Measurements from ENCODE around the gene DCAF5.

DNA sequence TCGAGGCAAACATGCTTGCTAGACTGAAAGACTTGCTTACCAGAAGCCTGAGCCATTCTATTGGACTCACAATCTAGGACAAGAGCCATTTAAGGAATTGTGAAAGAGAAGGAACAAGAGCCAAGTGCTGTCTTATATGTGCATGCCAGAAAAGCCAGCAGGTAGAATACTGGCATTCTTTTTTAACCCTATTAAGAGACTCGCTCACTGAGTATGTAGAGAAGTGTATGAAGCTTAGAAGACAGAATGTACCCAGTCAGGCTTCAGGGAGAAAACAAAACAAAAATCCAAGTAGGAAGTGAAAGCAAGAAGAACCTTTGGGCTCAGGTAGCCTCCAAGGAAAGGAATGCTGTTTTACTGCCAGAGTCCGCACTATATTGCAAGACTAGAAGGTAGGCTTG, 65.9 kb downstream of the DCAF5 start:
- TF ChIP-seq, protein P1, sequence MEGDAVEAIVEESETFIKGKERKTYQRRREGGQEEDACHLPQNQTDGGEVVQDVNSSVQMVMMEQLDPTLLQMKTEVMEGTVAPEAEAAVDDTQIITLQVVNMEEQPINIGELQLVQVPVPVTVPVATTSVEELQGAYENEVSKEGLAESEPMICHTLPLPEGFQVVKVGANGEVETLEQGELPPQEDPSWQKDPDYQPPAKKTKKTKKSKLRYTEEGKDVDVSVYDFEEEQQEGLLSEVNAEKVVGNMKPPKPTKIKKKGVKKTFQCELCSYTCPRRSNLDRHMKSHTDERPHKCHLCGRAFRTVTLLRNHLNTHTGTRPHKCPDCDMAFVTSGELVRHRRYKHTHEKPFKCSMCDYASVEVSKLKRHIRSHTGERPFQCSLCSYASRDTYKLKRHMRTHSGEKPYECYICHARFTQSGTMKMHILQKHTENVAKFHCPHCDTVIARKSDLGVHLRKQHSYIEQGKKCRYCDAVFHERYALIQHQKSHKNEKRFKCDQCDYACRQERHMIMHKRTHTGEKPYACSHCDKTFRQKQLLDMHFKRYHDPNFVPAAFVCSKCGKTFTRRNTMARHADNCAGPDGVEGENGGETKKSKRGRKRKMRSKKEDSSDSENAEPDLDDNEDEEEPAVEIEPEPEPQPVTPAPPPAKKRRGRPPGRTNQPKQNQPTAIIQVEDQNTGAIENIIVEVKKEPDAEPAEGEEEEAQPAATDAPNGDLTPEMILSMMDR (IDR thresholded peaks at IDR 0.05), result no peak
- no peak for TF ChIP-seq POLR2A (IDR thresholded peaks at IDR 0.05)
